Gastrocnemius medialis (tissue), 4 donors: ENCODE data around the gene RFFL. TPM values are rescaled to one million over a fixed set of nuclear protein-coding genes. Genes with fewer than 3 reads are reported as not detected.
"Not testable (repeated sequence)": the region's sequence is repeated elsewhere in the genome, so short reads cannot be mapped to it uniquely, and the experiment has no call there.

ENCODE experiments used
- ATAC-seq, 2 donors: fragments of 150-250 bp; one replicate each; pipeline ENCODE4 v1.9.1; 2016
- DNase-seq, 2 donors: peaks; one replicate each; pipeline ENCODE4 v3.0.0-alpha.2; 2019
- H3K27ac ChIP-seq, 4 donors: fragments of 200-600 bp; sonication (generic); 1 replicate in 1 of 4; 2 replicates in 3 of 4; pipeline ENCODE4 v1.5.1; 2016 to 2018; ENCODE audit warnings: mild to moderate bottlenecking in 2 of 4, moderate library complexity in 1 of 4
- H3K27me3 ChIP-seq, 3 donors: fragments of 200-600 bp; sonication (generic) in 2 of 3; 1 replicate in 1 of 3; 2 replicates in 2 of 3; pipeline versions ENCODE4 v1.5.1 to v1.6.0; 2016 to 2019; ENCODE audit warnings: mild to moderate bottlenecking in 1 of 3, moderate library complexity in 1 of 3
- H3K36me3 ChIP-seq, 2 donors: fragments of 200-600 bp; sonication (generic) in 1 of 2; one replicate each; pipeline ENCODE4 v1.5.1; 2017 to 2018
- H3K4me1 ChIP-seq, 2 donors: fragments of 200-600 bp; sonication (generic) in 1 of 2; one replicate each; pipeline ENCODE4 v1.5.1; 2016 to 2017; ENCODE audit warnings: mild to moderate bottlenecking in 2 of 2
- H3K4me3 ChIP-seq, 4 donors: fragments of 200-600 bp; sonication (generic) in 3 of 4; 1 replicate in 1 of 4; 2 replicates in 3 of 4; pipeline ENCODE4 v1.5.1; 2016 to 2019; ENCODE audit warnings: mild to moderate bottlenecking in 2 of 4
- H3K9me3 ChIP-seq, 3 donors: fragments of 200-600 bp; sonication (generic) in 2 of 3; 1 replicate in 1 of 3; 2 replicates in 2 of 3; pipeline ENCODE4 v1.5.1; 2016 to 2019
- CTCF ChIP-seq, 5 experiments: fragments of 450-650 bp in 3 of 5; fragments of 200-600 bp in 2 of 5; sonication (generic) in 2 of 5; IDR thresholded peaks in 4 of 5; conservative IDR thresholded peaks in 1 of 5; 1 replicate in 4 of 5; 2 replicates in 1 of 5; pipeline ENCODE4 v1.5.1; 2016 to 2019; ENCODE audit warnings: antibody characterized with exemption in 5 of 5, mild to moderate bottlenecking in 3 of 5, moderate library complexity in 3 of 5
- POLR2A ChIP-seq, 2 donors: fragments of 450-650 bp; IDR thresholded peaks; one replicate each; pipeline ENCODE4 v1.6.1; 2017; ENCODE audit warnings: antibody characterized with exemption in 2 of 2, mild to moderate bottlenecking in 2 of 2, moderate library complexity in 2 of 2
- in situ Hi-C, 4 donors: fragments of 200-750 bp; cut with MboI; loops; one replicate each; pipeline versions ENCODE4 v1.15.0 to v1.8.0; 2017; ENCODE audit warnings: low sequenced_read_pairs in 4 of 4
- intact Hi-C: fragments of 100-400 bp; cut with DNase I; formaldehyde crosslinking; loops from one replicate; pipeline ENCODE4 v1.15.1; 2023; ENCODE audit warnings: low total_unique reads
- total RNA-seq, 4 donors: library from RNA; depleted of rRNA; stranded (reverse); fragments of >200 nt; gene quantifications; one replicate each; pipeline versions ENCODE4 v1.1.0 to v1.2.3, GENCODE V29; 2016

RFFL gene
- total RNA-seq, 4 donors from 2014 or later, result 17.4 to 65.7 (median 35.0) TPM

- Histone ChIP-seq H3K4me3 (no peak overlapping the region), H3K4me1 (peaks cover 0 to 7% of the 10 kb centered on the region in 2 donors), H3K27me3 (no peaks in the 10 kb centered on the region), H3K36me3 (peaks cover 0 to 10% of the 10 kb centered on the region in 2 donors), H3K9me3 (no peaks in the 10 kb centered on the region), H3K27ac (no peak overlapping the region)
- DNase-seq (no peak), ATAC-seq (no peak)
- intact Hi-C loops (no loop called here), in situ Hi-C loops (no loop called here)
- TF ChIP-seq POLR2A (IDR thresholded peaks at IDR 0.05) (no peak), CTCF (IDR thresholded peaks at IDR 0.05 in 4 of 5, conservative IDR thresholded peaks at IDR 0.05 in 1 of 5) (no peak)
These were observed 32.7 kb downstream of the RFFL start for GRCh38 chr17:35030780-35031179.

GRCh38 chr17:35028531-35029262 lies 34.8 kb downstream of the RFFL start:
- Histone ChIP-seq H3K36me3 (peaks cover 0 to 11% of the 10 kb centered on the region in 2 donors), H3K27ac (no peak overlapping the region), H3K4me1 (peaks cover 0 to 7% of the 10 kb centered on the region in 2 donors), H3K4me3 (no peak overlapping the region), H3K9me3 (no peaks in the 10 kb centered on the region), H3K27me3 (no peaks in the 10 kb centered on the region)
- intact Hi-C loops, result no loop called here
- in situ Hi-C loops, result no loop called here
- TF ChIP-seq CTCF (IDR thresholded peaks at IDR 0.05 in 4 of 5, conservative IDR thresholded peaks at IDR 0.05 in 1 of 5), result no peak
- TF ChIP-seq POLR2A (IDR thresholded peaks at IDR 0.05), result no peak
- ATAC-seq (no peak), DNase-seq (no peak)

GRCh38 chr17:35028097-35028496 lies 35.4 kb downstream of the RFFL start:
- peaks cover 0 to 11% of the 10 kb centered on the region in 2 donors for H3K36me3 ChIP-seq
- H3K4me3 ChIP-seq, H3K27me3 ChIP-seq, ATAC-seq, H3K27ac ChIP-seq, H3K9me3 ChIP-seq, DNase-seq, intact Hi-C loops, H3K4me1 ChIP-seq, in situ Hi-C loops: not testable (repeated sequence)

GRCh38 chr17:35025541-35025940 lies 38.0 kb downstream of the RFFL start:
- no peak overlapping the region for H3K27ac ChIP-seq
- no peaks in the 10 kb centered on the region for H3K9me3 ChIP-seq
- intact Hi-C loops (no loop called here), in situ Hi-C loops (no loop called here)
- DNase-seq, result no peak
- no peak overlapping the region for H3K4me3 ChIP-seq
- no peak for ATAC-seq
- no peaks in the 10 kb centered on the region for H3K27me3 ChIP-seq
- peaks cover 9 to 19% of the 10 kb centered on the region in 2 donors for H3K4me1 ChIP-seq
- TF ChIP-seq POLR2A (IDR thresholded peaks at IDR 0.05), result no peak
- no peak for TF ChIP-seq CTCF (IDR thresholded peaks at IDR 0.05 in 4 of 5, conservative IDR thresholded peaks at IDR 0.05 in 1 of 5)
- peaks cover 0 to 11% of the 10 kb centered on the region in 2 donors for H3K36me3 ChIP-seq

GRCh38 chr17:35023538-35023937 lies 40.0 kb downstream of the RFFL start:
- intact Hi-C loops, result no loop called here

More at GRCh38 chr17:35023538-35023937, 40.0 kb downstream of the RFFL start:
- TF ChIP-seq CTCF (IDR thresholded peaks at IDR 0.05 in 4 of 5, conservative IDR thresholded peaks at IDR 0.05 in 1 of 5) (no peak), POLR2A (IDR thresholded peaks at IDR 0.05) (no peak)
- Histone ChIP-seq H3K27ac (peak overlapping the region; percentile 69 to 80 (median 74)), H3K4me3 (no peak overlapping the region), H3K27me3 (no peaks in the 10 kb centered on the region), H3K4me1 (peaks cover 9 to 19% of the 10 kb centered on the region in 2 donors), H3K9me3 (no peaks in the 10 kb centered on the region), H3K36me3 (peaks cover 0 to 11% of the 10 kb centered on the region in 2 donors)
- ATAC-seq, result no peak
- DNase-seq, result no peak
- in situ Hi-C loops, result no loop called here
